AG04449 (cell line): ENCODE measurements around the gene ZNF518A.
"Not testable (repeated sequence)": the region's sequence is repeated elsewhere in the genome, so short reads cannot be mapped to it uniquely, and the experiment has no call there.

Source experiments
- CTCF ChIA-PET: fragments of 350-600 bp; formaldehyde crosslinking; extraction: SDS; loops from one replicate; lab custom pipeline; 2021; ENCODE audit warnings: antibody characterized with exemption; lab: Yijun Ruan, JAX
- POLR2A ChIA-PET: fragments of 400-600, 350-600 bp; formaldehyde crosslinking; extraction: SDS; loops from one replicate; lab custom pipeline; 2020; ENCODE audit warnings: antibody characterized with exemption, inconsistent platforms; lab: Yijun Ruan, JAX
- DNase-seq: peaks from one replicate; pipeline ENCODE4 v3.0.0-alpha.2; 2010; ENCODE audit warnings: low read depth, low spot score
- H3K4me3 ChIP-seq: 2 replicates; pipeline ENCODE4 v1.5.1; 2011; ENCODE audit warnings: low read depth, mild to moderate bottlenecking, control low read depth, low read length
- CTCF ChIP-seq: IDR thresholded peaks from one replicate; pipeline ENCODE4 v1.5.1; 2011; ENCODE audit warnings: mild to moderate bottlenecking, moderate library complexity, low read length, control low read depth, inconsistent platforms; ENCODE audit not compliant: insufficient read depth; ENCODE audit errors: missing control alignments

The ZNF518A gene

GRCh38 chr10:96170230-96170629 is 40.1 kb downstream of the ZNF518A start:
- ChIA-PET CTCF (no interaction called here), POLR2A (no interaction called here)
- DNase-seq: no peak

GRCh38 chr10:96172666-96173065 is 42.6 kb downstream of the ZNF518A start:
- POLR2A ChIA-PET: no interaction called here
- CTCF ChIA-PET: no interaction called here
- no peak for DNase-seq
- H3K4me3 ChIP-seq: no peak overlapping the region
- TF ChIP-seq CTCF: no peak

More at GRCh38 chr10:96170230-96170629, 40.1 kb downstream of the ZNF518A start:
- TF ChIP-seq CTCF: no peak
- H3K4me3 ChIP-seq: no peak overlapping the region

- ChIA-PET CTCF (no interaction called here), POLR2A (no interaction called here)
- DNase-seq: no peak
- H3K4me3 ChIP-seq: no peak overlapping the region
- TF ChIP-seq CTCF: no peak
Measured at GRCh38 chr10:96176985-96177384, 46.9 kb downstream of the ZNF518A start.

- ChIA-PET CTCF (no interaction called here), POLR2A (interaction anchor here (0.9 kb wide), 1 partner anchor 58 kb away, joined by 4 read pairs; the partner anchor contains the start of gene ZNF518A)
- H3K4me3 ChIP-seq: no peak overlapping the region
- TF ChIP-seq CTCF: no peak
- peak; percentile 9 for DNase-seq
Measured at GRCh38 chr10:96188421-96188820, 58.3 kb downstream of the ZNF518A start.

GRCh38 chr10:96188916-96189315 is 58.8 kb downstream of the ZNF518A start:
- ChIA-PET POLR2A (interaction anchor here (0.9 kb wide), 1 partner anchor 59 kb away, joined by 4 read pairs; the partner anchor contains the start of gene ZNF518A), CTCF (no interaction called here)
- no peak for TF ChIP-seq CTCF
- H3K4me3 ChIP-seq: no peak overlapping the region
- peak; percentile 56 for DNase-seq

- POLR2A ChIA-PET, CTCF ChIA-PET: not testable (repeated sequence)
Measured at GRCh38 chr10:96189505-96189904, 59.4 kb downstream of the ZNF518A start.

GRCh38 chr10:96201525-96201924 is 71.4 kb downstream of the ZNF518A start:
- no peak for DNase-seq
- ChIA-PET POLR2A (no interaction called here), CTCF (no interaction called here)
- no peak overlapping the region for H3K4me3 ChIP-seq
- TF ChIP-seq CTCF: no peak

More at GRCh38 chr10:96189505-96189904, 59.4 kb downstream of the ZNF518A start:
- not testable (repeated sequence) for DNase-seq, H3K4me3 ChIP-seq
